Measurements from ENCODE around the gene ZXDA.

The ZXDA gene

DNA sequence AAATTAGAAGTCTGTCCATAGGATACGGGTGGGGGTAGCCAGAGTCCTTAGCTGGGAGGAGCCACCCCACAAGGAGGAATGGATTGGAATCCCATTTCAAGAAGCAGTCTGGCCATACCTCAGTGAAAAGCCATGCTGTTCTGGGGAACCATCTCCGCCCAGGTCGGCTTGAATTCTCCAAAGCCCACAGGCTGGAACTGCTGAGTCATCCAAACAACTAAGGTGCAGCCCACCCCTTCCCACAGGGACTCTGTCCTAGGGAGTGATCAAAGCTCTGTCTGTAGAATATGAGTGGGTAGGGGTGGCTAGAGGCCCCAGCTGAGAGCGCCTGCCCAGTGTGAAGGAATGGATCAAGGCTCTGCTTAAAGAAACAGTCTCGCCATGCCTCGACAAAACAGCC, 38.8 kb downstream of the ZXDA start:
- no peak for DNase-seq
- no peak overlapping the region for H2BK15ac ChIP-seq (ENCODE audit: low read depth, poor library complexity, severe bottlenecking)
- no peak overlapping the region for H2AFZ ChIP-seq (ENCODE audit: low read depth, low read length)
- H2BK120ac ChIP-seq (ENCODE audit: low read depth, low read length): no peak overlapping the region
- H3K27ac ChIP-seq (ENCODE audit: low read length, poor library complexity, severe bottlenecking): no peak overlapping the region
- 70% methylated on average over 5 of the region's 6 CpGs for WGBS
- no peak overlapping the region for H4K91ac ChIP-seq (ENCODE audit: low read length)
- H3K23ac ChIP-seq (ENCODE audit: low read length in 2 of 2): no peak overlapping the region
- no peak overlapping the region for H2BK5ac ChIP-seq (ENCODE audit: low read depth, low read length, poor library complexity, severe bottlenecking)
- H3K9me3 ChIP-seq (ENCODE audit: control insufficient read depth, low read length): peaks cover 9% of the 10 kb centered on the region
- H3K4me3 ChIP-seq (ENCODE audit: insufficient read depth in 1 of 2, low read depth in 1 of 2, low read length in 2 of 2): no peak overlapping the region
- no peak overlapping the region for H3K9ac ChIP-seq (ENCODE audit: low read length)
- H3K4ac ChIP-seq (ENCODE audit: low read depth in 1 of 2, low read length in 2 of 2): no peak overlapping the region
- H3K18ac ChIP-seq (ENCODE audit: low read depth in 1 of 2, low read length in 2 of 2): no peak overlapping the region
- H2AK5ac ChIP-seq (ENCODE audit: low read length, severe bottlenecking): no peak overlapping the region
- H3K36me3 ChIP-seq (ENCODE audit: control insufficient read depth in 1 of 2, insufficient read depth in 2 of 2, low read depth in 1 of 2, low read length in 2 of 2): no peaks in the 10 kb centered on the region
- H3K4me2 ChIP-seq (ENCODE audit: low read length, poor library complexity, severe bottlenecking): no peak overlapping the region
- no peaks in the 10 kb centered on the region for H3K4me1 ChIP-seq (ENCODE audit: control insufficient read depth, insufficient read depth, low read depth, low read length)
- H4K8ac ChIP-seq (ENCODE audit: low read length): no peak overlapping the region
- no peak overlapping the region for H3K14ac ChIP-seq (ENCODE audit: low read length in 2 of 2)
- no peaks in the 10 kb centered on the region for H3K27me3 ChIP-seq (ENCODE audit: control insufficient read depth in 1 of 2, insufficient read depth in 1 of 2, low read length in 2 of 2)
- H2BK12ac ChIP-seq (ENCODE audit: low read length in 2 of 2): no peak overlapping the region
- no peaks in the 10 kb centered on the region for H3K79me1 ChIP-seq (replicated peaks; ENCODE audit: low read length, poor library complexity, severe bottlenecking)

Measured in mesenchymal stem cell (in vitro differentiated cells and primary cell).